Uterus (tissue), 2 donors: ENCODE results near the gene PPP2R2D.

Experiments used
- CTCF ChIP-seq, 4 experiments: fragments of 200-600 bp in 2 of 4; fragments of 450-650 bp in 2 of 4; sonication (generic) in 2 of 4; IDR thresholded peaks; one replicate each; pipeline ENCODE4 v1.5.1; 2016 to 2019; ENCODE audit warnings: antibody characterized with exemption in 4 of 4, mild to moderate bottlenecking in 2 of 4, moderate library complexity in 1 of 4
- POLR2A ChIP-seq, 2 donors: fragments of 450-650 bp; IDR thresholded peaks; one replicate each; pipeline ENCODE4 v1.6.1; 2016; ENCODE audit warnings: antibody characterized with exemption in 2 of 2, mild to moderate bottlenecking in 1 of 2, moderate library complexity in 1 of 2

- TF ChIP-seq CTCF (IDR thresholded peaks at IDR 0.05) (no peak), POLR2A (IDR thresholded peaks at IDR 0.05) (no peak)
Observed at GRCh38 chr10:131933016-131933695, 32.3 kb downstream of the PPP2R2D start.
